ENCODE results near the gene ZNF280B.

Gene ZNF280B

DNA sequence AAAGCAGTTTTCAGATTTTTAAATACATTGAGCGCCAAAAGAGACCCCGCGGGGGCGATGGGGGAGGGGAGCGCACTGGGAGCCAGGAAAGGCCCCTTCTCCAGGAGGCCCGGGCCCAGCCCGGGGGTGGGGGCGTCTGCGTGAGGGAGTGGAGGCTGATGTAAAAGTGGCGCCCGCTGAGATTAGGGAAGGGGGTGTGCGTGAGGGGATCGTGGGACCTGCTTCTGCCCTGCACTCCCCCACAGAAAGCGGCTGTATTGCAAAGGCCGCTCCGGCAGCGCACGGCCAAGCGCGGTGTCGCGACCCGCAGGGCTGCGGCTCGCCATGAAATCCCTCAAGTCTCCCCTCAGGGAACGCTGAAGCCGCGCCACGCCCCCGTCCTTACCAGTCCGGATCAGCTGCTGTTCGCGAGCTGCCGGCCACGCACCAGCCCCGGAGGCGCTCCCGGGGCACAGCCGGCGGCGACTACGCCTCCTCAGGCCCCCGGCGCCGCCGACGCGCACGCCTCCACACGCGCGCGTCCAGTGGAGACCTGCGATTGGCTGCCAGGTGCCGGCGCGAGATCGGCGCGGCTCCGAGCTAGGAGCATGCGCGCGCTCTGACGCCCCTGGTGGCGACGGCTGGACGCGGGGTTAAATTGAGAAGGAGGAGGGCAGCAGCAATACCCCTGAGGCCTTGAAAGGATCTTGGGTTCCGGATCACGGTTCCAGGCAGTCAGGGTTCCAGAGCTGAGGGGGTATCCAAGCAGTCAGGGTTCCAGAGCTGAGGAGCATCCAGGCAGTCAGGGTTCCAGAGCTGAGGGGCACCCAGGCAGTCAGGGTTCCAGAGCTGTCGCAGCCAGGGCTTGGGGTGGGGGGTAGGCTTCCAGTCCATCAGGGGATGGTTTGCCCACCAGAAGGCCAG, at the start of gene ZNF280B:
Gene ZNF280B, minus strand, starts transcription at position 469 of the 903 bp plus-strand sequence. CDS start 19,344 bp downstream, outside the sequence.
- peak within 1 kb of the TSS; percentile 36; the same call in 1 of the 2 replicates for H3K27ac ChIP-seq
- no peak for TF ChIP-seq ZFX (IDR thresholded peaks at IDR 0.05; ENCODE audit: borderline replicate concordance)
- TF ChIP-seq CTCF (IDR thresholded peaks at IDR 0.05) = peak; percentile 91

DNA sequence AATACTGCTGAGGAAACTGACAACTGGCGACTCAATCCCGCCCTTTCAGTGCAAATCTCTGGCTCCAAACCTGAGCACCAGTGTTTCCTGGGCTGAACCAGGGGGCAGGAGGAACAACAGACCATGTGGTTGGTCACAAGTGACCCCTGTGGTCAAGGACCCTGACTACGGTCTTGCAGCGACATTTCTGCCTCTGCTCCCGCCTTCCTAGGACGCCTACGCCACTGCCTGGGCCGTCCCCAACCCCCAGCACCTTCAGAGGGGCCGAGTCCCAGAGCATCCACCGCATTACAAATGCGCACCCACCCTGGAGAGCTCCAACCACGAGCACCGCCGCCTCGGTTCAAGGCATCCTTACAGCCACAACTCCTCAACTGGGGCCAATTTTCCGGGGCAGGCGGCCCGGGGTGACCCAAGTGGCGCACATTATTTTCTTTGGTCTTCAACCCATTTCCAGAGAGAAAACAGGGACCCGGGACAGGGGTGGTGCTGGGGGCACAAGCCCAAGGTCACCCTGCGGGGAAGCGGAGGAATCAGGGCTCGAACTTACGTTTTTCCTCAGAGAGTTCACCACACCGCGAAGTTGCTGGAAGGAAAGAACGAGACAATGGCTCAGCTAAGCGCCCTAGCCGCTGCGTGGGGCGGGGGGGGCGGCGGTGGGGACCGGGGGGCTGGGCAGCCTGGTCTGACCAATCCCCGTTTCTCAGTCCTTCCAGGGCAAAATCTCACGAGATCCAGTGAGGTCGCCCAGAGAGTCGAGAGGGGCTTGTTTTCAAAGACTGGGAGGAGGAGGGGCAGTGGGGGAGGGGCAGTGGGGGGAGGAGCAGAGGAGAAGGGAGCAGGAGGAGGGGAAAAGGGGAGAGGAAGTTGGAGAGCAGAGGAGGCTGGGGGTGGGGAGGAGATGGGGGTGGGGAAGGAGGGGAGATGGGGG, 48.7 kb upstream of the ZNF280B start:
- H3K27ac ChIP-seq = no peak overlapping the region
- TF ChIP-seq CTCF (IDR thresholded peaks at IDR 0.05) (no peak), ZFX (IDR thresholded peaks at IDR 0.05; ENCODE audit: borderline replicate concordance) (no peak)

DNA sequence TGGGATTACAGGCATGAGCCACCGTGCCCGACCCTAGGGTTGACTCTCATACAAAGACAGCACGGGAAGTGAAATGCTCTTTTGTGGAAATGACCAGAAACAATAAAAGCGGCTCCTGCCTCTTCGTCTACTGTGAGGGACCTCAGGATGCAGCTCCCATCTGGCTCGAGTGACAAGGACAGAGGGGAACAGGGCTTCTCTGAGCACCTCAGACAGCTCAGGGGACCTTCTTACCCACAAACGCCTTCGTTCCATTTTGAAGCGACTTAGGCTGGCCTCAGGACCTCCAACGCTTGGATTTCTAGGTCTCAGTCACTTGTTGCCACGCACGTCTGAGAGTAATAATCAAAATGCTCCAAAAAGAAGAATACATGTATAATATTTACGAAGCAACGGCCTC, 48.0 kb upstream of the ZNF280B start:
- H3K27ac ChIP-seq = no peak overlapping the region
- TF ChIP-seq CTCF (IDR thresholded peaks at IDR 0.05) (no peak), ZFX (IDR thresholded peaks at IDR 0.05; ENCODE audit: borderline replicate concordance) (no peak)

GRCh38 chr22:22555596-22555995, 47.1 kb upstream of the ZNF280B start:
- no peak for TF ChIP-seq CTCF (IDR thresholded peaks at IDR 0.05)
- no peak for TF ChIP-seq ZFX (IDR thresholded peaks at IDR 0.05; ENCODE audit: borderline replicate concordance)
- no peak overlapping the region for H3K27ac ChIP-seq

GRCh38 chr22:22554587-22555284, 46.2 kb upstream of the ZNF280B start:
- no peak overlapping the region for H3K27ac ChIP-seq
- TF ChIP-seq ZFX (IDR thresholded peaks at IDR 0.05; ENCODE audit: borderline replicate concordance) (no peak), CTCF (IDR thresholded peaks at IDR 0.05) (no peak)

DNA sequence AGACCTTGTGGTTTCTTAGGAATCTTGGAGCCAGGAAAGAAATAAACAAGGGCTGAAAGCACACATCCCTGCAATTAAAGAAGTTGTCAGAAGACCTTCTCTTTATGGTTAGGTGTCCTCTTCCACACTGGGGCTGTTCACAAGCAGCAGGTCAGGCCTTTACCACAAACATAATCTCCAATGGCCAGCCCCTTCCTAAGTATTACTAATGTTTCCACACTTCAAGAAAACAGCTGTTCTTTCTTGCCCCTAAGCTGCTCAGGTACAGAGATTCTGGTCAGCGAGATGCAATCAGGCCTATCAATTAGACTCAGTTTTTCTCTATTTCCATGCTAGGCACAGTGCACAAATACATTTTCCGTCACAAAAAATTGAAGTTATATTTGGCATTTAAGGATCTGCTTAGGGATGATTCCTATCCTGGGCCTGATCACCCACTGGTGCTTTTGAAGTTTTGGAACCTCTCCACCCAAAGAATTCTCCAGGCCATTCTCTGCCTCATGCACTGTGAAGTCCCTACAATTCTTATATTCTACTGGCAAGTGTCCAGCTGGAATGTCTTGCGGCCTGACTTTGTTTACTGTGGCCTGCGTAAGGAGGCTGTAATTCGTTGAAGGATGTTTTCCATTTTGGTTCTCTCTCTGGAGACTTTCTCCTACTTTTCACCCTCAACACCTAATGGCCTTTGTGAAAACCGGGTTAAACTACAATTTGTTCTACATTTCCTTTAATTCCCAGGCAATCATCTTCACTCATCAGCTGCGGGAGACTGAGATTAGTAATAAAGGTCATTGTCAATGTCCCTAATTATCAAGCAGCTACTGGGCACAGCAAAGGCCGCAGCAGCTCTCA, 45.4 kb upstream of the ZNF280B start:
- TF ChIP-seq ZFX (IDR thresholded peaks at IDR 0.05; ENCODE audit: borderline replicate concordance) = no peak
- TF ChIP-seq CTCF (IDR thresholded peaks at IDR 0.05) = no peak

More for the DNA sequence above, 45.4 kb upstream of the ZNF280B start:
- no peak overlapping the region for H3K27ac ChIP-seq

All from 22Rv1 (cell line).